ENCODE measurements around the gene NACC2. TPM values are rescaled to one million over a fixed set of nuclear protein-coding genes. Genes with fewer than 3 reads are reported as not detected.

The NACC2 gene
- total and polyA plus RNA-seq, 10 of the 15 experiments (the other 5 are each of a cell fraction or from before 2014, with no cell fraction given), result 0.66 to 14.7 (median 3.5) TPM

- TF ChIP-seq NKRF (conservative IDR thresholded peaks at IDR 0.05), result no peak
- TF ChIP-seq LARP7 (IDR thresholded peaks at IDR 0.05), result no peak
- no peak for TF ChIP-seq REST (IDR thresholded peaks at IDR 0.05; ENCODE audit: low read depth, low read length)
These were observed 75.4 kb downstream of the NACC2 start (continued) for GRCh38 chr9:136019681-136020060.

- no TSS peak for BruUV-seq (replicated peaks)
- DNase-seq (ENCODE audit: low read depth, low spot score) (no peak), ATAC-seq (no peak), FAIRE-seq (no peak)
- intact Hi-C loops (cut with micrococcal nuclease; ENCODE audit: unreplicated experiment) (no loop called here), in situ Hi-C loops (cut with MboI) (no loop called here)
- no peak overlapping the region for H3K4me2 ChIP-seq (ENCODE audit: control insufficient read depth, insufficient read depth)
- H3K9ac ChIP-seq (ENCODE audit: control insufficient read depth, insufficient read depth, low read length), result no peak overlapping the region
- H3K36me3 ChIP-seq (ENCODE audit: control insufficient read depth in 2 of 2, insufficient read depth in 2 of 2, low read length in 1 of 2), result peaks cover 0 to 3% of the 10 kb centered on the region in 2 experiments; a peak in 1 of 4 replicates
- no peaks in the 10 kb centered on the region for H3K27me3 ChIP-seq (replicated peaks in 1 of 2; ENCODE audit: control insufficient read depth in 2 of 2, insufficient read depth in 2 of 2, low read length in 1 of 2)
- no peaks in the 10 kb centered on the region for H3K4me1 ChIP-seq (ENCODE audit: control insufficient read depth, insufficient read depth, low read length)
- ChIA-PET RAD21 (ENCODE audit: unreplicated experiment) (no interaction called here), CTCF (no interaction called here), POLR2A (no interaction called here), SMC1A (ENCODE audit: uncharacterized antibody, unreplicated experiment) (no interaction called here)
- H3K9me3 ChIP-seq (replicated peaks; ENCODE audit: control insufficient read depth, insufficient read depth, low read length), result no peaks in the 10 kb centered on the region
- no peak overlapping the region for H2AFZ ChIP-seq (ENCODE audit: control insufficient read depth, low read depth, low read length)
- no peak overlapping the region for H3K4me3 ChIP-seq
- no peaks in the 10 kb centered on the region for H3K79me2 ChIP-seq (ENCODE audit: control insufficient read depth, insufficient read depth, low read length)
- H3K27ac ChIP-seq (ENCODE audit: control insufficient read depth, insufficient read depth), result no peak overlapping the region
- H4K20me1 ChIP-seq (ENCODE audit: control insufficient read depth, insufficient read depth), result no peaks in the 10 kb centered on the region
- 62% methylated on average over 26 of the region's 28 CpGs for WGBS (ENCODE audit: insufficient coverage, insufficient replicate concordance, low lambda C conversion rate, missing lambda C conversion rate)
- TF ChIP-seq ZNF274 (IDR thresholded peaks at IDR 0.05; ENCODE audit: insufficient read depth, insufficient read length), result no peak
- no peak for TF ChIP-seq PAX5 (IDR thresholded peaks at IDR 0.05; ENCODE audit: borderline replicate concordance, low read depth, low read length)
- no peak for TF ChIP-seq ATF2 (IDR thresholded peaks at IDR 0.05; ENCODE audit: low read length)
- TF ChIP-seq KDM1A (IDR thresholded peaks at IDR 0.05; ENCODE audit: borderline replicate concordance), result no peak
- TF ChIP-seq ZNF207 (IDR thresholded peaks at IDR 0.05; ENCODE audit: borderline replicate concordance), result no peak
- TF ChIP-seq CBX5 (IDR thresholded peaks at IDR 0.05; ENCODE audit: low read depth), result no peak
- no peak for TF ChIP-seq MYB (IDR thresholded peaks at IDR 0.05; ENCODE audit: borderline replicate concordance, low read depth, low read length)
- TF ChIP-seq PRDM15 (CRISPR knock-in tag; IDR thresholded peaks at IDR 0.05), result no peak
These were observed 75.9 kb downstream of the NACC2 start for GRCh38 chr9:136019041-136019680.

All from GM12878 (cell line).